Measurements from ENCODE around the gene TXNDC17. TPM values are rescaled to one million over a fixed set of nuclear protein-coding genes. Genes with fewer than 3 reads are reported as not detected.

TXNDC17 gene
- total and polyA plus RNA-seq, 2 of the 8 experiments (the other 6 are each of a cell fraction or from before 2014, with no cell fraction given), result 182 to 410 TPM

GRCh38 chr17:6651354-6651918 lies 10.6 kb downstream of the TXNDC17 start, which contains the start of the genes C17orf100 and MED31 (continued):
- TF ChIP-seq JUN (IDR thresholded peaks at IDR 0.05; ENCODE audit: low read depth, low read length), result no peak
- TF ChIP-seq SRF (IDR thresholded peaks at IDR 0.05; ENCODE audit: low read depth, low read length), result no peak
- no peak for TF ChIP-seq MAX (IDR thresholded peaks at IDR 0.05)
- TF ChIP-seq RNF2 (IDR thresholded peaks at IDR 0.05; ENCODE audit: borderline replicate concordance, low read depth, low read length, missing control alignments, poor library complexity, severe bottlenecking), result no peak
- TF ChIP-seq SP1 (IDR thresholded peaks at IDR 0.05; ENCODE audit: low read depth, low read length), result peak; percentile 20; the same call in 1 of the 2 replicates
- 0 out of 3 replicates have a peak, but pooled peaks of 1 of the 2 experiments have one; percentile 23 for TF ChIP-seq POLR2A (IDR thresholded peaks at IDR 0.05; ENCODE audit: control extremely low read depth in 1 of 2, low read depth in 2 of 2, low read length in 2 of 2)
- no peak for TF ChIP-seq BACH1 (IDR thresholded peaks at IDR 0.05; ENCODE audit: low read length)
- 0 out of 4 replicates have a peak, but pooled peaks have one; percentile 33 to 62 for TF ChIP-seq HDAC2 (IDR thresholded peaks at IDR 0.05; ENCODE audit: borderline replicate concordance in 1 of 2, low read depth in 2 of 2, low read length in 2 of 2)
- TF ChIP-seq CHD1 (IDR thresholded peaks at IDR 0.05; ENCODE audit: low read depth, low read length), result no peak
- TF ChIP-seq CBX5 (IDR thresholded peaks at IDR 0.05; ENCODE audit: low read depth, low read length), result no peak
- TF ChIP-seq RFX5 (IDR thresholded peaks at IDR 0.05; ENCODE audit: borderline replicate concordance, low read depth, low read length), result no peak
- peak; percentile 58 for TF ChIP-seq ASH2L (IDR thresholded peaks at IDR 0.05; ENCODE audit: low read length)
- TF ChIP-seq BCL11A (IDR thresholded peaks at IDR 0.05; ENCODE audit: low read depth in 2 of 2, low read length in 2 of 2), result no peak
- TF ChIP-seq SUZ12 (IDR thresholded peaks at IDR 0.05; ENCODE audit: low read length), result no peak
- TF ChIP-seq TAF7 (optimal IDR thresholded peaks at IDR 0.05; ENCODE audit: borderline replicate concordance, low read depth, low read length), result no peak
- 0 out of 2 replicates have a peak, but pooled peaks have one; percentile 18 for TF ChIP-seq POLR2AphosphoS5 (IDR thresholded peaks at IDR 0.05; ENCODE audit: low read depth, low read length)
- no peak for TF ChIP-seq CHD2 (IDR thresholded peaks at IDR 0.05; ENCODE audit: low read length)
- no peak for TF ChIP-seq TEAD4 (IDR thresholded peaks at IDR 0.05; ENCODE audit: low read depth, low read length)
- TF ChIP-seq NANOG (IDR thresholded peaks at IDR 0.05; ENCODE audit: insufficient read depth, low read depth, low read length, poor library complexity, severe bottlenecking), result no peak
- no peak for TF ChIP-seq FOSL1 (IDR thresholded peaks at IDR 0.05; ENCODE audit: insufficient read depth, low read depth, low read length)
- TF ChIP-seq GABPA (IDR thresholded peaks at IDR 0.05; ENCODE audit: borderline replicate concordance, insufficient read depth, low read length), result peak; percentile 88
- TF ChIP-seq HDAC6 (IDR thresholded peaks at IDR 0.05; ENCODE audit: low read depth, low read length), result no peak
- TF ChIP-seq ZNF274 (IDR thresholded peaks at IDR 0.05; ENCODE audit: borderline replicate concordance, extremely low read depth, low read length), result no peak
